Measurements from ENCODE around the gene EIF4E3. TPM values are rescaled to one million over a fixed set of nuclear protein-coding genes. Genes with fewer than 3 reads are reported as not detected.

EIF4E3 gene
- total RNA-seq, 1 donor from 2014 or later, result 25.3 TPM

- no peaks in the 10 kb centered on the region for H3K9me3 ChIP-seq
- no peak for DNase-seq (ENCODE audit: extremely low spot score in 2 of 2)
- H3K27me3 ChIP-seq, result no peaks in the 10 kb centered on the region
- H3K4me1 ChIP-seq, result no peaks in the 10 kb centered on the region
- H3K4me3 ChIP-seq, result no peak overlapping the region
- no peaks in the 10 kb centered on the region for H3K36me3 ChIP-seq
- intact Hi-C loops (cut with DNase I), result no loop called here
- TF ChIP-seq POLR2A (IDR thresholded peaks at IDR 0.05) (no peak), POLR2AphosphoS5 (IDR thresholded peaks at IDR 0.05; ENCODE audit: insufficient read depth in 1 of 2, low read depth in 1 of 2) (no peak), CTCF (IDR thresholded peaks at IDR 0.05) (no peak)
- H3K27ac ChIP-seq, result no peak overlapping the region
Measured at GRCh38 chr3:71625676-71626075, 99.5 kb downstream of the EIF4E3 start.

Other genes starting within 250 kb of the EIF4E3 start
- gene FOXP1, start 141.7 kb downstream of the EIF4E3 start, total RNA-seq, result 128 TPM
- gene GPR27, start 28.5 kb upstream of the EIF4E3 start, total RNA-seq, result 1.2 TPM
- 0.74 TPM for gene PROK2, start 59.7 kb upstream of the EIF4E3 start, total RNA-seq